Stimulated activated CD8-positive, alpha-beta memory T cell treated with anti-CD3 and anti-CD28 coated beads, Interleukin-12 subunit alpha, Interleukin-12 subunit beta, amount 100 ng/mL, for 24 hours (primary cell): Measurements from ENCODE around the gene BCR.

ENCODE experiments used
- DNase-seq: peaks from one replicate; pipeline ENCODE4 v3.0.0-alpha.2; 2020; ENCODE audit errors: extremely low read depth

BCR gene

GRCh38 chr22:23199159-23199558 lies 18.9 kb downstream of the BCR start:
- DNase-seq, result no peak

- DNase-seq, result no peak
Measured at GRCh38 chr22:23200898-23201297, 20.6 kb downstream of the BCR start.

GRCh38 chr22:23202812-23203451 lies 22.6 kb downstream of the BCR start:
- no peak for DNase-seq

- DNase-seq, result no peak
Measured at GRCh38 chr22:23203452-23204124, 23.3 kb downstream of the BCR start.

GRCh38 chr22:23204125-23204488 lies 23.8 kb downstream of the BCR start:
- no peak for DNase-seq

GRCh38 chr22:23204541-23205157 lies 24.3 kb downstream of the BCR start:
- no peak for DNase-seq

- no peak for DNase-seq
Measured at GRCh38 chr22:23205339-23206049, 25.2 kb downstream of the BCR start.

GRCh38 chr22:23206915-23207314 lies 26.6 kb downstream of the BCR start:
- DNase-seq, result no peak

GRCh38 chr22:23207729-23208393 lies 27.6 kb downstream of the BCR start:
- DNase-seq, result no peak

GRCh38 chr22:23210428-23211170 lies 30.3 kb downstream of the BCR start:
- no peak for DNase-seq

GRCh38 chr22:23211622-23212021 lies 31.3 kb downstream of the BCR start:
- DNase-seq, result no peak

GRCh38 chr22:23212061-23213021 lies 32.0 kb downstream of the BCR start:
- no peak for DNase-seq

- DNase-seq, result no peak
Measured at GRCh38 chr22:23213022-23213555, 32.8 kb downstream of the BCR start.

GRCh38 chr22:23213581-23214334 lies 33.4 kb downstream of the BCR start:
- DNase-seq, result no peak

- no peak for DNase-seq
Measured at GRCh38 chr22:23214398-23214797, 34.1 kb downstream of the BCR start.

GRCh38 chr22:23215294-23216241 lies 35.3 kb downstream of the BCR start:
- no peak for DNase-seq

- DNase-seq, result no peak
Measured at GRCh38 chr22:23216461-23217170, 36.3 kb downstream of the BCR start.
